GM18526 (cell line): ENCODE data around the gene TMEM200B.

Experiments used
- POLR2A ChIP-seq: IDR thresholded peaks from 3 replicates; pipeline ENCODE4 v1.6.1; 2011; ENCODE audit not compliant: insufficient read length; ENCODE audit errors: extremely low read depth

Gene TMEM200B

DNA sequence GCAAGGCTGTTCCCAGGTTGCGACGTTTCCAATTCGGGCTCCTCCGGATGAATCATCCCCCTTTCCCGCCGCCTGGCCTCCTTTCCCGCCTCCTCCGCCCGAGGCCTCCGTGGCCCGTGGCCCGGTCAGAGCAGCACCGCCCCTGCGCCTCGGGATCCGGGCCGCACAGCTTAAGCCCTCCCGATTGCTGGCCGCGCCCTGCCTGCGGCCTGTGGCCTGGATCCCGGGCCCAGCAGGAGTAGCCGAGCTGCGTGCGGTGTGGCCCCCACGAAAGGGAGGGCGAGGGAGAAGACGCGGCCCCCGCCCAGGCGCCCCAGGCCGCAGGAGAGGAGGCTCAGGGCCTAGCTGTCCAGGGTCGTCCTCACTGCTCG, 1.0 kb downstream of the TMEM200B start:
- no peak for TF ChIP-seq POLR2A

- TF ChIP-seq POLR2A: no peak
Measured at GRCh38 chr1:29121936-29122681, 1.6 kb downstream of the TMEM200B start.

DNA sequence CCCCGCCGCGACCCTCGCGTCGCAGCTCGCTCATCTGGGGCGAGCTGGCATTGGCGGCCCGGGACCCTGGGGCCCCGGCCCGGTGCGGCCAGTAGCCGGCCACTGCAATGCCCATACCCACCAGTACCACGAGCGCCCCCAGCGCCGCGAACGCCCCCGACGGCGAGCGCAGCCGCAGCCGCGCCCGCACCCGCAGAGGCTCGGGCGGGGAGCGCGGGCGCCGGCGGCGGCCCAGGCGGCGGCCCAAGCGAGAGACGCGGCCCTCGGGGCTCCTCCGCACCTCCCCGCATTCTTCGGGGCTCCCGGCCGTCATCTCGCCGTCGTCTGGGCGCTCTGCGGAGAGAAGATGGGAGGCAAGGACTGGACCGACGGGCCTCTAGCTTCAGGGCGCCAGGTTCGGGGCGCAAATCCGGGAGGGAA, 2.2 kb downstream of the TMEM200B start:
- TF ChIP-seq POLR2A: no peak

GRCh38 chr1:29120947-29121485, 2.7 kb downstream of the TMEM200B start:
- no peak for TF ChIP-seq POLR2A

- no peak for TF ChIP-seq POLR2A
Measured at GRCh38 chr1:29120367-29120766, 3.3 kb downstream of the TMEM200B start.

DNA sequence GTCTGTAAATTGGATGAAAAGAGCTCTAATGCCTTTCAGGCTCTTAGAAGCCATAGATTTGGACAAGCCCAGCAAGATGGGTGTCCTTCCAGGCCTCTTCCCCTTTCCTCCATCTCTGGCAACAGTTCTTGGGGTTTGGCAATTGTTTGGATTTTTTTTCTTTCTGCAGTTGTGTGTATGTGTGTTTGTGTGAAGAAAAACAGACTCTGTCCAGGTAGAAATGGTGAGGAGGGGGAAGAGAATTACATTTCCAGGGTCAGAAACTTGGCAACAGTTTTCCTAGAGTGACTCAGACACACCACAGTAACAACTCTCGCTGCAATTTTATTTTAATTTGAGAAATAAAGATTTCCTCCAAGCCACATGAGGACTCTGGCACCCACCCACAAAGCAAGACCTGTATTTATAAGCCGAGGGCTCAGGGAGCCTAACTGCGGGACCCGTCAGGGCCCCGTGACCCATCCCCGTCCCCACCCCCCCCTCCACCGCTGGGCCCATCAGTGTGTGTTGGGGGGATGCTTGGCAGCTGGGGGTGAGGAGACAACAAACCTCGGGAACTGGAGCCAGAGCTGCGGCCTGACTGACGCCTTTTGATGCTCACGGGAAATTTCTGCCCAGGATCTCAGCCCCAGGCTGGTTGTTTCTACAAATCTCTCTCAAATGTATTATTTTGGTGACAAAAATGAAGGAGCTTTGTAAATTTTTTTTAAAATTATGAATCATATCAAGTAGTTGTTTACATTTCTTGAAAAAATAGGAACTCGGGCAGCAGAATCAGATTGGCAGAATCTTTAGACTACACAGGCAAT, 4.4 kb downstream of the TMEM200B start:
- no peak for TF ChIP-seq POLR2A

DNA sequence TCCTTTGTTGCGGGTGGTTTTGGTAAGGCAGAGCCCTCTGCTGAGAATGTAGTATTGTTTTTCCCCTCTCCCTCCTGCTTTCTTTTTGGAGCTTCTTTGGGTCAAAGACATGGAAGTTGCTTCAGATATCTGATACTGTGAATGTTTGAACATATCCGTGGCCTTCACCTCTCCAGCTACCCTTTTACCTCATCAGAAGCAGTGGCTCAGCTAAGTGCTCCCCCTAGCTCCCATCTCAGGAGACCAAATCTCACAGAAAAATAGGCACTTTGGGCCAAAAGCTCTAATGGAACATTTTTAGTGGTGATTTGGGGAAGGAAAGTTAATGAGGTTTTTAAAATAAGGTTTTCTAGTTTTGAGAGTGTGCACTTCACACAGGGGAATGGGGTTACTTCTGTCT, 6.3 kb downstream of the TMEM200B start:
- TF ChIP-seq POLR2A: no peak

DNA sequence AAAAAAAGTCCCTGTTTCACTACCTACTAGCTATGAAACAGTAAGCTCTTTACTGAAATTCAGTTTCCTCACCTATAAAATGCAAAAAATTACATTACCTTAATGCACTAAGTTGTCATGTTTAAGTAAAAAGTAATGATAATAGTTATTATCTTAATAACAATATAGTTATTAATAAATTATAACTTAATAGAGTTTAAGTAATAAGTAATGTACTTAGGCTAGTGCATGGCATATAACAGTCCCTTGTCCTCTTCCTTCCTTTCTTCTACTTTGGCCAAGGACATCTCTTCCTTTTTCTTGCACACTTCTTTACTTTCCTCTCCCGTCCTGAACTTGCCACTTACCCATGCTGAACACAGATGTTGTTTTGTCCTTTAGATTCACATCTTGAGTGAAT, 9.0 kb downstream of the TMEM200B start:
- no peak for TF ChIP-seq POLR2A

GRCh38 chr1:29113413-29114117, 10.1 kb downstream of the TMEM200B start:
- TF ChIP-seq POLR2A: no peak

GRCh38 chr1:29112705-29113412, 10.8 kb downstream of the TMEM200B start:
- no peak for TF ChIP-seq POLR2A

GRCh38 chr1:29105822-29106221, 17.9 kb downstream of the TMEM200B start:
- TF ChIP-seq POLR2A: no peak

- no peak for TF ChIP-seq POLR2A
Measured at GRCh38 chr1:29100487-29100886, 23.2 kb downstream of the TMEM200B start.

- TF ChIP-seq POLR2A: no peak
Measured at GRCh38 chr1:29099286-29099685, 24.4 kb downstream of the TMEM200B start.

GRCh38 chr1:29096231-29096886, 27.3 kb downstream of the TMEM200B start:
- TF ChIP-seq POLR2A: no peak

- no peak for TF ChIP-seq POLR2A
Measured at GRCh38 chr1:29094954-29095353, 28.7 kb downstream of the TMEM200B start.

DNA sequence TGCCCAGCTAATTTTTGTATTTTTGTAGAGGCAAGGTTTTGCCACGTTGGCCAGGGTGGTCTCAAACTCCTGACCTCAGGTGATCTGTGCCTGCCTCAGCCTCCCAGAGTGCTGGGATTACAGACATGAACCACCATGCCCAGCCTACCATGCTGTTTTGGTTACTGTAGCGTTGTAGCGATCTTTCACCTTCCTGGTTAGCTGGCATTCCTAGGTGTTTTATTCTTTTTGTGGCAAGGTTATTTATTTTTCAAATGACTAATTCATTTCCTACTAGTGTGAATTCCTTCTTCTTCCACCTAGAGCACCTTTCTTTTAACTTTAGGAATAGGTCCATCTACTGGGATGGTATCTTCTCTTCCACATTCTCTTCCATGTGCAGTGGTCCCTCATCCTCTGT, 29.3 kb downstream of the TMEM200B start:
- no peak for TF ChIP-seq POLR2A
